Sigmoid colon (tissue), 7 donors: ENCODE data around the gene PCLO. TPM values are rescaled to one million over a fixed set of nuclear protein-coding genes. Genes with fewer than 3 reads are reported as not detected.

Experiments used
- DNase-seq: peaks from one replicate; pipeline ENCODE4 v3.0.0-alpha.2; 2019
- H3K27ac ChIP-seq, 4 donors: fragments of 200-600 bp; sonication (generic); one replicate each; pipeline ENCODE4 v1.5.1; 2016 to 2019; ENCODE audit warnings: mild to moderate bottlenecking in 1 of 4
- H3K27me3 ChIP-seq, 3 donors: fragments of 200-600 bp; sonication (generic); one replicate each; pipeline ENCODE4 v1.5.1; 2019; ENCODE audit warnings: mild to moderate bottlenecking in 1 of 3
- H3K36me3 ChIP-seq, 4 donors: fragments of 200-600 bp; sonication (generic); one replicate each; pipeline ENCODE4 v1.5.1; 2016 to 2019
- H3K4me1 ChIP-seq, 4 donors: fragments of 200-600 bp; sonication (generic); one replicate each; pipeline ENCODE4 v1.5.1; 2017 to 2019
- H3K4me3 ChIP-seq, 4 donors: fragments of 200-600 bp; sonication (generic); one replicate each; pipeline ENCODE4 v1.5.1; 2017 to 2019; ENCODE audit warnings: mild to moderate bottlenecking in 2 of 4, moderate library complexity in 1 of 4
- H3K9me3 ChIP-seq, 4 donors: fragments of 200-600 bp in 3 of 4; sonication (generic) in 3 of 4; one replicate each; pipeline versions ENCODE4 v1.5.1 to v1.6.1; 2013 to 2019
- CTCF ChIP-seq, 4 experiments: fragments of 450-650 bp in 3 of 4; fragments of 200-600 bp in 1 of 4; IDR thresholded peaks; one replicate each; pipeline ENCODE4 v1.5.1; 2016 to 2019; ENCODE audit warnings: antibody characterized with exemption in 4 of 4, mild to moderate bottlenecking in 3 of 4, moderate library complexity in 2 of 4
- EP300 ChIP-seq, 4 donors: sonication (generic); formaldehyde crosslinking; IDR thresholded peaks; one replicate each; pipeline ENCODE4 v1.6.1; 2017; ENCODE audit warnings: antibody characterized with exemption in 4 of 4
- POLR2A ChIP-seq, 2 donors: fragments of 450-650 bp; IDR thresholded peaks; one replicate each; pipeline ENCODE4 v1.6.1; 2016; ENCODE audit warnings: antibody characterized with exemption in 2 of 2, mild to moderate bottlenecking in 2 of 2, moderate library complexity in 2 of 2
- POLR2AphosphoS5 ChIP-seq, 4 donors: sonication (generic); formaldehyde crosslinking; IDR thresholded peaks; one replicate each; pipeline ENCODE4 v1.6.1; 2017; ENCODE audit warnings: antibody characterized with exemption in 4 of 4
- WGBS, 2 donors: extraction: QIAGEN DNeasy Blood & Tissue Kit; methylation state at CpG; one replicate each; pipeline ENCODE4 v1.1.7; 2013; 5-methylcytosine and 5-hydroxymethylcytosine counted together
- intact Hi-C: fragments of 100-400 bp; cut with DNase I; formaldehyde crosslinking; loops from one replicate; pipeline ENCODE4 v1.15.1; 2023
- polyA plus RNA-seq, 3 donors: library from polyadenylated mRNA; stranded (reverse); fragments of 200-250 nt; gene quantifications; one replicate each; pipeline ENCODE4 v1.2.3, GENCODE V29; 2013
- total RNA-seq, 4 donors: library from RNA; depleted of rRNA; stranded (reverse); fragments of >200 nt; gene quantifications; one replicate each; pipeline ENCODE4 v1.1.0, GENCODE V29; 2016
- donor health status: healthy with polysubstance abuse.
- donor health status: Bipolar disorder and iron deficiency.
- donor health status: healthy.

Gene PCLO
- total and polyA plus RNA-seq, 7 donors, result 1.4 to 6.1 (median 2.8) TPM

- intact Hi-C loops, result no loop called here
- Histone ChIP-seq H3K27me3 (no peaks in the 10 kb centered on the region), H3K4me1 (no peaks in the 10 kb centered on the region), H3K36me3 (no peaks in the 10 kb centered on the region), H3K4me3 (no peak overlapping the region), H3K9me3 (no peaks in the 10 kb centered on the region), H3K27ac (no peak overlapping the region)
- WGBS, 2 donors, result 44 to 48% methylated on average over 3 of the region's 3 CpGs
- DNase-seq, result no peak
- TF ChIP-seq POLR2A (IDR thresholded peaks at IDR 0.05) (no peak), EP300 (IDR thresholded peaks at IDR 0.05) (no peak), CTCF (IDR thresholded peaks at IDR 0.05) (no peak), POLR2AphosphoS5 (IDR thresholded peaks at IDR 0.05) (no peak)
Observed at GRCh38 chr7:82740246-82740848, 422.3 kb downstream of the PCLO start.

GRCh38 chr7:82736633-82737032 lies 426.1 kb downstream of the PCLO start:
- Histone ChIP-seq H3K27me3 (no peaks in the 10 kb centered on the region), H3K4me1 (no peaks in the 10 kb centered on the region), H3K36me3 (no peaks in the 10 kb centered on the region), H3K9me3 (no peaks in the 10 kb centered on the region), H3K4me3 (no peak overlapping the region), H3K27ac (no peak overlapping the region)
- TF ChIP-seq CTCF (IDR thresholded peaks at IDR 0.05) (no peak), POLR2AphosphoS5 (IDR thresholded peaks at IDR 0.05) (no peak), POLR2A (IDR thresholded peaks at IDR 0.05) (no peak), EP300 (IDR thresholded peaks at IDR 0.05) (no peak)
- DNase-seq, result no peak
- intact Hi-C loops, result no loop called here
- WGBS, 2 donors, result 89 to 91% methylated on average over 3 of the region's 3 CpGs

- TF ChIP-seq POLR2A (IDR thresholded peaks at IDR 0.05) (no peak), POLR2AphosphoS5 (IDR thresholded peaks at IDR 0.05) (no peak), EP300 (IDR thresholded peaks at IDR 0.05) (no peak), CTCF (IDR thresholded peaks at IDR 0.05) (no peak)
- 81 to 82% methylated on average over 3 of the region's 3 CpGs for WGBS, 2 donors
- H3K36me3 ChIP-seq, result no peaks in the 10 kb centered on the region
- no peak overlapping the region for H3K4me3 ChIP-seq
- no peaks in the 10 kb centered on the region for H3K9me3 ChIP-seq
- DNase-seq, result no peak
- H3K27me3 ChIP-seq, result no peaks in the 10 kb centered on the region
- no peak overlapping the region for H3K27ac ChIP-seq
- peaks cover 0 to 6% (median 0%) of the 10 kb centered on the region in 4 donors for H3K4me1 ChIP-seq
- intact Hi-C loops, result no loop called here
Observed at GRCh38 chr7:82732677-82733076, 430.0 kb downstream of the PCLO start.

- TF ChIP-seq POLR2AphosphoS5 (IDR thresholded peaks at IDR 0.05) (no peak), POLR2A (IDR thresholded peaks at IDR 0.05) (no peak), CTCF (IDR thresholded peaks at IDR 0.05) (peak; percentile 27 to 59 (median 35)), EP300 (IDR thresholded peaks at IDR 0.05) (no peak)
- intact Hi-C loops, result loop anchor here (2.0 to 10.0 kb wide), 3 partner anchors 125 to 1232 kb away; no protein-coding TSS in a partner anchor
- Histone ChIP-seq H3K27ac (no peak overlapping the region), H3K27me3 (no peaks in the 10 kb centered on the region), H3K36me3 (no peaks in the 10 kb centered on the region), H3K9me3 (no peaks in the 10 kb centered on the region), H3K4me3 (no peak overlapping the region), H3K4me1 (peaks cover 0 to 6% (median 2%) of the 10 kb centered on the region in 4 donors)
- WGBS, 2 donors, result 21 to 47% methylated on average over 8 of the region's 8 CpGs
- no peak for DNase-seq
Observed at GRCh38 chr7:82729172-82730030, 433.3 kb downstream of the PCLO start.
